ENCODE data around the gene SYT15B.
"Not testable (repeated sequence)": the region's sequence is repeated elsewhere in the genome, so short reads cannot be mapped to it uniquely, and the experiment has no call there.

The SYT15B gene

DNA sequence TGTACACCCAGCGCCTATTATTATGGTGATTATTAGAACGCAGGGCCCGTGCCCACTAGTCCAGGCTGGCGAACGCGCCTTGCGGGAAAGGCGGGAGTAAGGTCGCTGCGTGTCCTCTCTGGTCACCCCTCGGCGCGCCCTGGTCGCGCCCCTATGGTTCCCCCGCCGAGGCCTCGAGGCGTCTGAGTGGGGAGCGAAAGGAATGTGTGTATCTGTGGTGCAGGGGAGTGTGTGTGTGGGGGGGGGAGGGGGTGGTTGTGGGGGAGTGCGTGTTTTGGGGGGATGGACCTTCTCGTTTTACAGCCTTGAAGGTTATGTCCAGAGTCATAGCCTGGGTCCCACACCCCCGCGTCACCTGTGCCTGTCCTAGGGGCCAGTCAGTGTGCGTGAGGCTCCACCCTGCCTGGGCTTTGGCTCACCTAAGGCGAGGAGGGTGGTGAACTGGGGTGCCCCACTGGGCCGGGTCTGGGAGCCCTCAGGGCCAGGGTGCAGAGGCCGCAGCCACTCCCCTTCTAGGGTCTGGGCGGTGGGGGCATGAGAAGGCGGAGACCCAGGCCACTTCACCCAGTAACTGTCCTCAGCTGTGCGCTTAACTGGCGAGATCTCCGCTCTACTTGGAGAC, at the start of gene SYT15B:
Gene SYT15B (minus strand): TSS at position 39 of the 622 bp plus-strand sequence. CDS start 952 bp downstream, outside the sequence.
- not testable (repeated sequence) for DNase-seq (ENCODE audit: extremely low read depth in 1 of 2, low read depth in 1 of 2)

DNA sequence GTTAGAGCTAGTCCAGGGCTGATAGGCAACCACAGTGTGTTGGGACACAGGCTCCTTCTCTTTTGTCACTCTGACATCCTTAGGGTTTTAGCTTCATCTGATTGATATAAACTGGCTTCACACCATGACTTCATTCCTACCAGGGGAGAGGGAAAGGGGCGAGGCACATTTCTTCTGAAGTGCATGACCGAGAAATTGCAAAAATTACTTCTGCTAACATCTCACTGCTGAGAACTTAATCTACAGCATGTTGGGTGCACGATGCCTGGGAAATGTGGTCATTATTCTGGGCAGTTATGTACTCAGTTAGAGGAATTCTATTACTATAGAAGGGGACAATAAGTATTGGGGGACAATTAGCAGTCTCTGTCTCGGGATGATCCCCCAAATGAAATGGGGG, 16.2 kb upstream of the SYT15B start:
- DNase-seq (ENCODE audit: extremely low read depth in 1 of 2, low read depth in 1 of 2), result not testable (repeated sequence)

DNA sequence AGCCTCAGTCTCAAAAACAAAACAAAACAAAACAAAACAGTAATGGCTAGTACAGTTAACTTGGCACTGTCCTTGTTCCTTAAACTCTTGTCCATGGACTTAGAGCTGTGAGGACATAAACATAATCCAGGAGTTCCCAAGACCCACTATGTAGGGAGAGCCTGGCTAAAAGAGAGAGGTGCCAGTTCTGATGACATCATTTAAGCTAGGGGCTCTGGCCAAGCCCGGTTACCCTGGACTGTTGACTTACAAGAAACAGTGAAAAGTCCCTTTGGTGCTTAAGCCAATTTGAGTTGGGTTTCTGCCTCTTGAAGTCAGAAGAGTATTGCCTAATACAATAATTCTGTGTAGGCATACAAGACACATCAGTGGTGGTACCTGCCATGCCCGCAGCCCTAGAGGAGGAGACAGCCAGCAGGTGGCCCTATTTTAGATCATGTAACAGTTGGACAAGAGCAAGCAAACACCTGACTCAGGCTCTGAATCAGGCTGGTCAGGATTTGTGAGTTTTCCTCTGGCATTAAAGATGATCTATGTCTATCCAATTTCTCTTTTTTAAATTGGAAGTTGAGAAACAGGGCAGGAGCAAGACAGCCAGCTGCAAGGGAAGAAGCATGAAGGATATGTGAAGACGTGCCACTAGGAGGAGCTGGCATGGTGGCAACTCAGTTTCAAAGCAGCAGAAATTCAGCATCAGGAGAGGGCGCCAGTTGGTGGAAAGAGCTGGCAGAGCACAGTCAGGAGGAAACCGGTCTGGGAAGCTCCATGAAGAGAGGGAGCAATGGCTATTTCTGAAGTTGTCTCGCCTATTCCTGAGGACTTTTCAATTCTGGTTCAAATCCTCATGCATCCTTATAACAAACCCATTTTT, 12.2 kb upstream of the SYT15B start:
- not testable (repeated sequence) for DNase-seq (ENCODE audit: extremely low read depth in 1 of 2, low read depth in 1 of 2)

DNA sequence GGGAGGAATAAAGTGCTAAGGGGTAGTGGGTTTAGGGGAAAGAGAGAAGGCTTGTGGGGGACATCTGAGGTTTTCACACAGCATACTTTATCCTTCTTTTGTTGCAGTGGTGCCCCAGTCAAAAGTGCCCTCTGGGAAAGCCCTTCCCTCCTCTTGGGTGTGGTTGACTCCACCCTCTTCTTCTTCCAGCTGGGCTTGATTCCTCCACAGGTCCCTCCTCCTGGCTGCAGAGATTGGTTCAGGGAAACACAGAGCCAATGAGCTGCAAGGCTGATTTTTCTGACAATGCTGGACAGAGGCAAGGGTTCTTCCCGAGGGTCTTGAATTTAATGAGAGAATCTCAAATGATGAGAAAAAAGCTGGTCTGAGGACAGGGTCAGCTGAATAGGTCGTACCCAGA, 7.4 kb upstream of the SYT15B start:
- not testable (repeated sequence) for DNase-seq (ENCODE audit: extremely low read depth in 1 of 2, low read depth in 1 of 2)

DNA sequence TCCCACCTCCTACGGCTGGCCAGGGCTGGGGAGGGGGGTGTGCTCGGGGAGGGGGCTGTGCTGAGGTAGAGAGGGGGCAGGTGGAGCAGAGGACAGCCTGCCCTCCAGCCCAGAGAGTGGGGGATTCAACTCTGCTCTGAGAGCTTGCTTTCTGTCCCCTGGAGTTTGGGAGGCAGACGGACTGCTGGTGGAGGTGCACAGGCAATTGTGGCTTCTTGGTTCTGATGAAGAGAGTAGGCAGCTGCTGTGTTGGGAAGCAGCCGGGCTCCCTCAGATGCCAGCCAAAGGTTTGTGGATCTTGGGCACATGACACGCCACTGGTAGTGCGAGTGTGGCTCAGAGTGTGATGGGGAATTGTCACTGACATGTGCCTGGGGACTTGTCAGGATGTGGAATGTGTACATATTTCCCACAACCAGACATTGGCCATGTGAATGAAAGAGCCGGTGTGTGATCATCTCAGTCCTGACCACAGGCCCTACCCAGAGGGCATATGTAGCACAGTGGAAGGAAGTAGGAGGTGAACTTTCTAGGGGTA, 5.3 kb upstream of the SYT15B start:
- not testable (repeated sequence) for DNase-seq (ENCODE audit: extremely low read depth in 1 of 2, low read depth in 1 of 2)

DNA sequence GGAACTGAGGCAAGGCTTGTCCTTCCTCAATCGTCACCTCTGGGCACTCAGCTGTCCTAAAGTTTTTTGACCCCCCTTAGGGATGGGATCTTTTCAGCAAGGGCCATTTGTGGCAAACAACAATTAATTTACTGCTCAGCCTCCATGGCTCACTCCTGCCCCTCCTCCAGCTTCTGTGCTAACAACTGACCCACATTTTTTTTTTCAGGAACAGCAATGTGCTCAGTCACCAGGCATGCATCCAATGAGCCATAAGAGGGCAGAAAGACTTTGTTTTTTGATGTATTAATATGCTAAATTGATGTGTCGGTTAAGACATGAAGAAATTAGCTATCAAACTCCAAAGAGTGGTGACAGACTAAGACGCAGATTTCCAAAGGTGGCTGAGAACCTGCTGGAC, 4.7 kb upstream of the SYT15B start:
- DNase-seq (ENCODE audit: extremely low read depth in 1 of 2, low read depth in 1 of 2), result not testable (repeated sequence)

DNA sequence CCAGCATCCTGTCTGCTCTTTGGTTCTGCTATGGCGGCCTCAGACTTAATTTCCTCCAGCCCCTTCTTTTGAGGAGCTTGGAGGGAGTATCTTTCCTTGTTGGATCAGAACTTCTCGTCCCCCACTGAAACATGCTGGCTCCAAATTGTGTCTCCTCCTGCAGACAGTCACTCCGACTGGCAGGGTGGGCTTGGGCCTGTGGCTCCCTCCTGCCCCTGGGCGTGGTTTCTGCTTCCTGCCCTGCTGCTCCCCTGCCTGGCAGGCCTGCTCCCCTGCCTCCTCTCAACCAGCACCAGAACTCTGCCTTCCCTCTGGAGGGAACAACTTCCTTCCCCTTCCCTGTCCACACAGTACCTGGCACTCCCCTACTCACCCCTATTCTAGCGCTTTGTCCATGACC, 3.8 kb upstream of the SYT15B start:
- not testable (repeated sequence) for DNase-seq (ENCODE audit: extremely low read depth in 1 of 2, low read depth in 1 of 2)

DNA sequence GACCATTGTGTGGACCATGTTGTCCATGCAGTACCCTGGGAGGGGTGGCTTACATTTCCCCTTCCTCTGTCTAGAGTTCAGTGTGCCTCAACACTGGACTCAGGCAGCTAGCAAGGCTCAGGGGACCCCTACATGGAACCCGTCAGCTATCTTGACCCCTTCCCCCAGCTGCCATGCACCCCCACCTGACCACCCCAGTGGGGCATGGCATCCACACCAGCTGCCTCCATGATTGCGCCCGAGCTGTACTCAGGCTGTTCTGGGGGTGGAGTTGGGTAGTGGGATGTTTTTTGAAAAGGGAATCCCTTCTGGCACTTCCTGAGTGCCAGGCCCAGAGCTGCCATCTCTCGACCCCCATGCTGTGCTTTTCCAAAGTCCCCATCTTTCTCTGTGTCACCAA, 1.8 kb upstream of the SYT15B start:
- DNase-seq (ENCODE audit: extremely low read depth in 1 of 2, low read depth in 1 of 2), result not testable (repeated sequence)

DNA sequence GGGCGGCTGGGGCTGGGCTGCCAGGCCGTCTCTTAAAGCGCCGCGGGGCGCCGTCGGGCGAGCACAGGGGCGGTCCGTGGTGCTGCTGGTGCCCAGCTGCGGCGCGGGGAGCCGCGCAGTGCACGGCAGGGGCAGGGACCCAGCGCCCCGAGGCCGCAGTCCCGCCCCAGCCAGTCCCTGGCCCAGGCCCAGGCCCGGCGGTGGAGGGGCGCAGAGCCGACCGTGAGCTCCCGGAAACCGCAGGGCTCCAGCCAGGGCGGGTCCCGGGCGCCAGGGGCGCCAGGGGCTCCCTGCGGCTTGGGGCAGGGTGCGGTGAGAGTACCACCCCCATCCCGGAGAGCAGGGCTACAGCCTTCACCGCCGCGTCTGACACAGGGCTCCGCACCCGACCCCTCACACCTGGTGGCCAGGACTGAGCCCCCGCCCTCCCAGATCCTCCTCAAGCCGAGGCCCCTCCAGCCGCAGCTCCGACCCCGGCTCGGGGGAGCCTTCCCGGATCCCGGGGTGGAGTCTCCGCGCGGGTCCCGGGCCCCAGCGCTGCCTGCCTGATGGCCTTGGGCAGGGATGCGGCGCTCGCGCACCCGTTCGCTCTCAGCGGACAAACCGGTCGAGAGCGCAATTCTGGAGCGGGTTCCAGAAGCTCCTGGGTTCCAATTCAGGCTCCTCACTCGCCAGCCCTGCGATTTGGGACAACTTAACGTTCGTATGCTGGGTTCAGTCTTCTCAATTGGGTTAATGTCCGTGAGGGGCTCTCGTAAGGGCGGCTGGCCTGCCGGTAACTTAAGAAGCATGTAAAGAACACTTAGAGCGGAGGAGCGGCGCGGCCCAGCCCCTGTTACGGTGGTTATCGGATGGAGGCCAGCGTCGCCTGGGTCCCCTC, 478 bp downstream of the SYT15B start:
- DNase-seq (ENCODE audit: extremely low read depth in 1 of 2, low read depth in 1 of 2), result not testable (repeated sequence)

DNA sequence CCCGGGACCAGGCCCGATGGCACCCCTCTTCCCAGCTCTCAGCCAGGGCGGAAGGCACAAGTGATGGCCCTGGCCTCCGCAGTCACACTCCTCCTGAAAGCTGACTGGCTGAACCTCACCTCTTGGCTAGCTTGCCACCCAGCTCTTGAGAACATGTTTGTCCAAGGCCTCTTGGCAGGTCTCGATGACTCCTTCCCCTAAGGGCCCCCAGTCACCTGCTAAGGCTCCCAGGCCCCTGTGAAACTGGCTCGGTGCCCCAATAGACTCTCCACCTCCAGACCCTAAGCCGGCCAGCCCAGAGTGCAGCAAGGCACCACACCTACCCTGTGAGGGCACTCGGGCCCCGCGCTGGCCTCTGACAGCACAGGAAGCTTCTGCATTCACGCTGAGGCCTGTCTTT, 4.5 kb downstream of the SYT15B start:
- DNase-seq (ENCODE audit: extremely low read depth in 1 of 2, low read depth in 1 of 2), result not testable (repeated sequence)

DNA sequence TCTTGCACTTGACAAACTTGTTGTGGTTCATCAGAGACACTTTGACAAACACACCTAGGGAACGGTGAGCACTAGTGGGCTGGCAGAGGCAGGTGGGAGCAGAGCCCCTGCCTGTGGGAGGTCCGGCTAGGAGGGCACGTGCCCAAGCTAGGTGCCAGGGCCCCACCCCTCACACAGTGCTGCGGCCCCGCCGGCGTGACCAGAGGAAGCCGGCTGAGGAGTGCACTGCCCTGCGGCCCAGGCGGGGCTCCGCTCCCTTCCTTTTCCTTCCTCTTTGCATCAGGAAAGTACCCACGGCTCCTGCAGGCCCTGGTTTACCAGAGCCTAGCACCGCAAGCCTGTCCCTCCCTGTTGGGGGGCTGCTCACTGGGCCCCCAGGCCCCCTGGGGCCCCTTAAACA, 7.2 kb downstream of the SYT15B start:
- DNase-seq (ENCODE audit: extremely low read depth in 1 of 2, low read depth in 1 of 2), result not testable (repeated sequence)

DNA sequence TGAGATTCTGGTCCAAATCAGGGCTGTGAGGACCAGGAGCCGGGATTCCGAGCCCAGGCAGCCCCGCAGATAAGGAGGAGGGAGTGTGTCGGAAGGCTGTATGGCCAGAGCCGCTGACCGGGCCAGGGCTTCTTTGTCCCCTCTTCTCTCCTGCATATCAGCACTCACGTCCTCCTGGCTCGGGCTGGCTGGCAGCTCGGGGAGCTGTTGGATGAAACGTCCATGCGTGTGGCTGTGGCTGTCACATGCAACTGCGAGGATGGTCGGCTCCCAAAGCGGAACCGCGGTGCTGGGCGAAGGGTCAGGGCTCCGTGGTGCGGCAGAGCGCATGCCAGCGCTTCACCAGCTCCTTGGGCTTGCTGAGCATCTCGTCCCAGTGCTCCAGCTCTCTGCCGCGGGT, 9.5 kb downstream of the SYT15B start:
- DNase-seq (ENCODE audit: extremely low read depth in 1 of 2, low read depth in 1 of 2), result not testable (repeated sequence)

DNA sequence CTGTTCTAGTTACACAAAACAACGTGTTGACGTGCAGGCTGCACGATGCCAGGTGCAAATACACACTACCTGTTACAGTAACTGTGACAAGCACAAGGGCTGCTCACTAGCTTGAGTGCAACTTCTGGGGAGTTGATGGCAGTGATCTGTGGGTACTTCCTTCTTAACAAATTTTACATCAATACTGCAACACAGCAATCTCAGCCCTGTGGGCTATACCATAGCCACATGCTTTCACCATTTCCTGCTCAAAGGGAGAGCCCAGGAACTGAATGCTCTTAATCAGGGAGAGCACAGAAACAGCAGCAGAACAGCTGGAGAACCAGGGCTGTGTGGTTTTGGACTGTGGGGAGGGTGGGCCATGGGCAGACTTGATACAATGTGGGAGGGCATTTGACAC, 10.2 kb downstream of the SYT15B start:
- DNase-seq (ENCODE audit: extremely low read depth in 1 of 2, low read depth in 1 of 2), result not testable (repeated sequence)

DNA sequence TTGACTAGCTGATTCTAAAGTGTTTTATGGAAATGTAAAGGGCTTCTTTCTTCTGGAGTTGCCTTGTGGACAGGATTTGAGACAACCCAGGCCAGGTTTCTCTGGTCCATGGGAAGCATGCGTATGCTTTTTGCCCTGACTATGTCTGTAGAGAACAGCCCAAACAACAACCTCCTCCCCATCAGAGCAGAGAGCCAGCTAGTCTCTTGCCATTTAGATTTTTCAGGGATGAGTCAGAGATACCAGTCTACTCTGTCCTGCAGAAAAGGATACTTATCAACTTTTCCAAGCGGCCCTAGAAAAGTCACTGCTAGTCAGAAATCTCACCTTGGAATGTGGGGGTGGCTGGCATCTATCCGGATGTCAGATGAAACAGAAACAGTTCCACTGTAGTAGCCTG, 11.6 kb downstream of the SYT15B start:
- DNase-seq (ENCODE audit: extremely low read depth in 1 of 2, low read depth in 1 of 2), result not testable (repeated sequence)

DNA sequence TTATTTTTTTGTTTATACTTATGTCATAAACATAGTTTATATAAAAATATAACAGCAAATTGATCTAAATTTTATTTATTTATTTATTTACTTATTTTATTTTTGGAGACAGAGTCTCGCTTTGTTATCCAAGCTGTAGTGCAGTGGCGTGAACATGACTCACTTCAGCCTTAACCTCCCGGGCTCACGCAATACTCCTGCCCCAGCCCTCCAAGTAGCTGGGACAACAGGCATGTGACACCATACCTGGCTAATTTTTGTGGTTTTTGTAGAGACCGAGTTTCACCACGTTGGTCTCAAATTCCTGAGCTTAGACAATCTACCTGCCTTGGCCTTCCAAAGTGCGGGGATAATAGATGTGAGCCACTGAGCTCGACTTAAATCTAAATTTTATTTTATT, 13.0 kb downstream of the SYT15B start:
- not testable (repeated sequence) for DNase-seq (ENCODE audit: extremely low read depth in 1 of 2, low read depth in 1 of 2)

DNA sequence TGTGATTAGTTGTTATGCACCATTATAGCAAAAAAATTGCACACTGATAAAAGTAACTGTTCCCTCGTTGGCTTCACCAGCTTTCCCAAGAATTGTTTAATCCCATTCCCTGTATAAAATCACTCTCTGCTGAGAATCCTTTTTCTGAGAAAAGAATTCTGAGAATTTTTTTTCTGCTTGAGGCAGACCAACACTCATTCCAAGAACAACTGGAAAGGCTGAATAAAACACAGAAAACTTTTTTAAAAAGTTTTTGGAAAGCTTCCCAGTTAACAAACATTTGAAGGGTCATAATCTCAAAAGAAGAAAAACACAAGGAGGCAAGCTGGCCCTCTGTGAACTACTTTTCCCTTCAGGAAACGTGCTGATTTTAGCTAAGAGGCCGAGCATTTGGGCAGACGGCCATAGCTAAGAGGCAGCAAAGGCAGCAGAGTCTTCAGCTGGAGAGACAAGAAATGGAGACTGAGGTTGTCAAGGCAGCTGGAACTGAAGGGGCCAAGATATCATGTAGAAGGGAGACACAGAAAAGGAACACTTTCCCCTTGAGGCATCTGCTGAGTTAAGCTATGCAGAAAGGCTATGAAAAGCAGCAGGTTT, 16.5 kb downstream of the SYT15B start:
- not testable (repeated sequence) for DNase-seq (ENCODE audit: extremely low read depth in 1 of 2, low read depth in 1 of 2)

DNA sequence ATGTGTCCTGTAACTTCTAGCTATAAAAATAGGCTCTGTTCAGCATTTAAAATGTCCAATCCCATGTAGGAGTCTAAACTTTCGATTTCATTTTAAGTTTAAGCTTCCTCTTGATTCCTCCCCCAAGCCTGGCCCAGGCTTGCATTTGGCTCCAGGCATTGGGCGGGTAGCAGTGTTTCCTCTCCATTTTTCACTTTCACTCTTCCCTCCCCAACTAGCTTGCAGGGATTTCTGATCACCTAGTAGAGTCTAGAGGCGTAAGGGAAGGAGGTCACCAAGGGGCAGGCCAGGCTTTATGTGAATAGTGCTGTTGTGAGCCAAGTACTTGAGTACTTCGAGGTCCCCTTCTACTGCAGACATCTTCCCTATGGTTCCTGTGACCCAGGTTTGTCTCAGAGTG, 18.5 kb downstream of the SYT15B start:
- not testable (repeated sequence) for DNase-seq (ENCODE audit: extremely low read depth in 1 of 2, low read depth in 1 of 2)

DNA sequence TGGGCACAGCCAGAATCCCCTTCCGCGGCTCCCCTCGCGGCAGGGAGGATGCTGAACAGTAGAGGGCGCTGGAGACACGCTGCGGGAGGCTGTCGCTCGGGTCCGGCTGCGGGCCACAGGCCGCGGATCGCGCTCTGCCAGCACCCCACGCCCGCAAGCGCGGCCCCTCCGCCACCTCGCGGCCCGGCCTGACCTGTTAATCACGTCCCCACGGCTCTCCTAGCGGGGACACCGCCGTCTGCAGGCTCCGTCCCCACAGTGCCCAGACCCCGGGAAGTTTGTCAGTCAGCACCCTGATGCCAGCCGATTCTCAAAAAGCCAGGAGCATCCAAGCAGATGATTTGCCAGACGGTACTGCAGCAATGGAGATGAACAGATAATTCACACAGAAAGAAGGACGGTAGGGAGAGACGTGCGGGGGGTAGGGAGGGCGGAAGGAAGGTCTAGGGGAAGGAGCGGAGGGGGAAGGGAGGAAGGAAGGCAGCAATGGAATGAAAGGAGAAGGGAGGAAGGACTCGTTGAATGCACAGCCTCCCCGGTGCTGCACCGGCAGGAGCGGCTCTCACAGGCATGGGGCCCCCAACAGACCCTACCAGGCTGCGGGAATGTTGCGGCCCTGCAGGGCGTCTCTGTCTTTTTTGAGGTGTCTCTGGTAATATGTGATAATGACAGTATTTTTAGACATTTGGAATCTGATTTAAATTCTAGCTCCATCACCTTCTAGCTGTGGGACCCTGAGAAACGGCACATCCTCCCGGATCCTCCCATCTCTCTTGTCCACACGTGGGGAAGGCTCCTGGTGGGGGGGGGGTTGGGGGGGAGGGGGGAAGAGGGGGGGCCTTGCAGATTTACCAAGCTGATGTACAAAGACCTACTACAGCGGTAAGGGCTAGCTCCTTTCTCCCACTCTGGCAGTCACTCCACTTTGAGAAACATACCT, 19.5 kb downstream of the SYT15B start:
- DNase-seq (ENCODE audit: extremely low read depth in 1 of 2, low read depth in 1 of 2), result peak in 1 of 2 donors; percentile 1

DNA sequence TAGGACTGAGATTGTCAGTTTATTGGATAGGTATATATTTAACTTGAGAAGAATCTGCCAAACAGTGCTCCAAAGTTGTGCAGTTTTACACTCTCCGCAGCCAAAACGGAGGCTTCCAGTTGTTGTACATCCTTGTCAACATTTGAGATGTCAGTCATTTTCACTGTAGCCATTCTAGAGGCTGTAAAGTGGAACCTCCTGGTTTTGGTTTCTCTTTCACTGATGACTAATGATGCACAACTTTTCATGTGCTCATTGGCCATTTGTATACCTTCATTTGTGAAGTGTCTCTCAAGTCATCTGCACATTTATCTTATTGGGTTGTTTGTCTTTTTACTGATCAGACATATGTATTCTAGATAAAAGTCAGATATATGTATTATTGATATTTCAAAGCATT, 22.5 kb downstream of the SYT15B start:
- DNase-seq (ENCODE audit: extremely low read depth in 1 of 2, low read depth in 1 of 2), result not testable (repeated sequence)

Data from activated CD8-positive, alpha-beta memory T cell treated with anti-CD3 and anti-CD28 coated beads for 1 hour (primary cell).